Measurements from ENCODE around the gene GAB2. TPM values are rescaled to one million over a fixed set of nuclear protein-coding genes. Genes with fewer than 3 reads are reported as not detected.

Gene GAB2
- total RNA-seq, 2 experiments from 2014 or later: 7.1 to 7.5 TPM

DNA sequence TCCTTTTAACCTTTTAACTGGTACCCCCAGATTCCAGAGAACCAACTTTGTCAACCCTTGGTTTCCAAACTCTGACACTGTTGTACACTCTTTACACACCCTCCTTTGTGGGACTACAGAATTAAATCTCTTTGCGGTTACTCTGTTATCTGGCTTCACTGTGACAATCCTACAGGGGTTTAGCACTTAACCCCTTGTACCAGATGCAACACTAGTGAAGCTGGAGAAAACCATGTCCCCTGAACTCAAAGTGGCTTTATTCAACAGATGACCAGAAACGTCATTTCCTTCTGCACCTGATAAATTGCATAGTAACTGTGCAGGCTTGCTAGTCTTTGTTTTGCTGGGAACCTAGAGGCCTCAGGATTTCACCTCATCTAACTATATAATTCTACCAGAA lies 5.6 kb upstream of the GAB2 start:
- peaks cover 19% of the 10 kb centered on the region for H3K27me3 Mint-ChIP-seq
- no peaks in the 10 kb centered on the region for H3K9me3 Mint-ChIP-seq
- H3K4me3 Mint-ChIP-seq: no peak overlapping the region
- DNase-seq: no peak
- POLR2A ChIA-PET: no interaction called here
- H3K27ac Mint-ChIP-seq: no peak overlapping the region
- peaks cover 3% of the 10 kb centered on the region for H3K36me3 Mint-ChIP-seq
- ATAC-seq (ENCODE audit: low read depth): no peak
- peaks cover 35% of the 10 kb centered on the region for H3K4me1 Mint-ChIP-seq

DNA sequence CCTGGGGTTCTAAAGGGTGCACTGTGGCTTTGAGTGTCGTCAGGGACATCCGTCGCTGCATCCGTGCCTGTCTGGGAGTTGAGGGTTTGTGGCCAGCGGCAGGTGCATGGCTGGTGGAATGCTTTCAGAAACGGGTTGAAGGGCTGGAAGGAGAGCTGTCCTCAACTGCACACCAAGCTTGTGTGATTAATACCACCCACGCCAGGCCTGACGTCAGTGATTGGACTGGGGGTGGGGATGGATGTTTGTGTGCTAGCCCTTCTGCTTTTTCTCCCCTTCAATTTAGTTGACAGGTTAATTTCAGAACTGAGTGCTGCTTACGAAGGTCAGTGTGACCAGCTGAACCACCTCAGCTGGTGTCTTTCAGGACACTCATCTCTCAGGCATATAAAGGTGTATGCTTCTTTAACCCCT lies 3.2 kb upstream of the GAB2 start:
- peaks cover 3% of the 10 kb centered on the region for H3K36me3 Mint-ChIP-seq
- peak overlapping the region; percentile 21 for H3K4me3 Mint-ChIP-seq
- H3K9me3 Mint-ChIP-seq: no peaks in the 10 kb centered on the region
- POLR2A ChIA-PET: no interaction called here
- DNase-seq: peak; percentile 43
- peak overlapping the region; percentile 15 for H3K27ac Mint-ChIP-seq
- peaks cover 31% of the 10 kb centered on the region for H3K27me3 Mint-ChIP-seq
- ATAC-seq (ENCODE audit: low read depth): peak; percentile 5
- peaks cover 43% of the 10 kb centered on the region for H3K4me1 Mint-ChIP-seq

DNA sequence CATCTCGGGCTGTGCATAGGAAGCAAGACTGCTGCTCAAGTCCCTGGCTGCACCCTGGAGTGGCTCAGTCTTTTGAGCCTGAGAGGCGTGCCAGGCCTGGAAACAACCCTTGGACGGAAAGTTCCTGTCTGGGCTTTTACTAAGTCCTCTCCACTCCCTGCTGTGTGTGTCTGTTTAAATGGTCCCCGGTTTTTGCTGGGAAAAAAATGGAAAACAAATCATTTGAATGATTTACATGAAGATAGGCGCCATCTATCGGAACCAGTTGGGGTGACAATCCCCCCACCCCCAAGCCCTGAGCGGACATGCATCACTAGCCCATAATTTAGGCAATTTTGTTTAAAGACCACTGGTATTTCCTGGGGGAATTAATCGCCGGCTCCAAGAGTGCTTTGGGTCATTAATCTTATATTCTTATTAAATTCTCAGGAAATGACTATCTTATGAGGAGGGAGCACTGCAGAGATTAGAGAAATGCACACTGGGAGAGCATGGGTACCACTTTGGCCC lies 2.7 kb upstream of the GAB2 start:
- peaks cover 46% of the 10 kb centered on the region for H3K4me1 Mint-ChIP-seq
- H3K27ac Mint-ChIP-seq: no peak overlapping the region
- no peak for ATAC-seq (ENCODE audit: low read depth)
- peak overlapping the region; percentile 21 for H3K4me3 Mint-ChIP-seq
- H3K27me3 Mint-ChIP-seq: peaks cover 34% of the 10 kb centered on the region
- POLR2A ChIA-PET: interaction anchor here (0.7 kb wide), 1 partner anchor 551 kb away, joined by 3 read pairs; no protein-coding TSS in a partner anchor
- peaks cover 3% of the 10 kb centered on the region for H3K36me3 Mint-ChIP-seq
- H3K9me3 Mint-ChIP-seq: no peaks in the 10 kb centered on the region
- DNase-seq: peak; percentile 47

DNA sequence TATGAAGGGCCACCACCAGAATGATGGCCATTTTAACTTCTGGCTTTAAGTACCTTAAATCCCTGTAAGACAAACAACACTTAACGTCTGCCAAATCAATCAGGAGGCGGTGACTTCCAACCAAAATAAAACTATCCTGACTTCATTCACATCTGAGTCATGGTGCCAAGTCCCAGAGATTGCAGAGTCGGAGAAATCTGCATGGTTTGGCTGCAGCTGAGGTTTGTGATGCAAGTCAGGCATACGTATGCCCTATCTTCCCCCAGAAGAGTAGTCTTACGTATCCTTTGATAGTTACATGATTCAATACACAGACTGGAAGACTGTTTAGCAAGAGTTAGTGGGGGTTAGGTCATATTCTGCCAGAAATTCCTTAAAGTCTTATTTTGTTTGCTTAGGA lies 1.7 kb upstream of the GAB2 start:
- POLR2A ChIA-PET: interaction anchor here (2.6 kb wide), 1 partner anchor 155 kb away, joined by 16 read pairs; the partner anchor contains the start of gene NARS2
- H3K4me1 Mint-ChIP-seq: peaks cover 42% of the 10 kb centered on the region

DNA sequence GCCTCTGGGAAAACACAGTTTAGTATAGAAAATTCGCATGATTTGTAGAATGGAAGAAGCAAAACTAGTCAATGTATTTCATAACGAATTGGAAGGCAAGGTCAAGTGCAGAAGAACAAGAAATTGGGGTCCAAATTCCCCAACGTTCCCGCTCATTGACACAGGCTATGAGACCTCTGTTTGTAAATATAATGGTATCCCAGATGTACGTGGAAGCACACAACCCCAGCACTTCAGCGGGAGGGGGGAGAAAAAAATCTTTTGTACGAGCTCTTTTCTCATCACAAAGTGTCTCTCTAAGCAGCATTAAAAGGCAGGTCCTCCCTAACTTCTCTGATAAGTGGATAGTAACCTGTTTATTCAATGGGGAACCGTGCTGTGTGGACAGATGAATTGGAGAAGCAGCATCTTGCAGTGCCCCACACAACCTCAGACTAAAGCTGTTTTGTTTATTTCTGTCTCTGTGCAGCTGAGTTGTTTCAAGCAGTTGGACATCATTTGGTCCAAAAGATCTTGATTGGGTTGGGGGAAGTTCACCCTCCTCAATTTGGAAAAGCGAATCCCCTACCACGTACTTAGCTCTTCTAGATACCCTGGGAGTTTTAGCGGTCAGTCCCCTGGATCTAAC lies 1.1 kb upstream of the GAB2 start:
- POLR2A ChIA-PET: interaction anchor here (1.0 to 2.6 kb wide), 7 partner anchors 8 to 424 kb away, joined by 3 to 16 read pairs (median 3); partner anchors contain the start of genes INTS4 and NARS2
- Mint-ChIP-seq H3K36me3 (no peaks in the 10 kb centered on the region), H3K4me3 (peak overlapping the region; percentile 78), H3K27me3 (peaks cover 39% of the 10 kb centered on the region), H3K27ac (peak overlapping the region; percentile 31), H3K4me1 (peaks cover 40% of the 10 kb centered on the region), H3K9me3 (no peaks in the 10 kb centered on the region)
- ATAC-seq (ENCODE audit: low read depth) (no peak), DNase-seq (no peak)

More for the DNA sequence above, 1.7 kb upstream of the GAB2 start:
- no peaks in the 10 kb centered on the region for H3K9me3 Mint-ChIP-seq
- no peak for ATAC-seq (ENCODE audit: low read depth)
- H3K4me3 Mint-ChIP-seq: no peak overlapping the region
- no peak for DNase-seq
- H3K27me3 Mint-ChIP-seq: peaks cover 39% of the 10 kb centered on the region
- H3K36me3 Mint-ChIP-seq: peaks cover 2% of the 10 kb centered on the region
- H3K27ac Mint-ChIP-seq: no peak overlapping the region

DNA sequence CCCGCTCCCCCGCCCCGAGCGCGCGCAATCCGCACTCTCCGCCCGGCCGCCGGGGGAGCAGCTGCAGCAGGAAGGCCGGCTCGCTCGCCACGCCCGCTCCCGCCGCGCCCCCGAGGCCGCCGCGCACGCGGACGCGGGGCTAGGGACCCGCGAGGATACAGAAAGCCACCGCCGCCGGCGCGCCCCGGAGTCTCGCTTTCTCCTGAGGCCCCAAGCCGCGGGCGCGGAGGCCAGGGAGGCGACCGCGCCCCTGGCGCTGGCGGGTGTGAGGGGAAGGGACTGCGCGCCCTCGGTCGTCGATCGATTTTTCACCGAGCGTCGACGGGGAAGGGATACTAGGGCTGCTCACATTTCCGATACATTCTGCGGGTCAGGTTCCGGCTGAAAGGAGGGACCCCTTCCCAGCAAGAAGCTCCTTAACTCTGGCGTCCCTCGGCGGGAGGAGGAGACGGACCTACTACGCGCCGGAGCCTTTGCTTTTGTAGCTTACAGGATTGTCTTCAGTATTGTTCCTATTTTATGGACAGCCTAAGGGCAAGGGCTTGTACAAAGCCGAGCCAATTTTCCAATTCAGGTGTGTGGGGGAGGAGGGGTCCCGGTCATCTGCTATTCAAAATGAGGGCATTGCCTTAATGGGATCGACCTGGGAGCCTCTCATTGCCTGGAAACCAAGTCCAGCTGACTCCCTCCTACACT lies 416 bp upstream of the GAB2 start:
- Mint-ChIP-seq H3K4me1 (peaks cover 40% of the 10 kb centered on the region), H3K4me3 (peak overlapping the region; percentile 78), H3K36me3 (no peaks in the 10 kb centered on the region), H3K9me3 (no peaks in the 10 kb centered on the region), H3K27ac (peak overlapping the region; percentile 31), H3K27me3 (peaks cover 39% of the 10 kb centered on the region)
- POLR2A ChIA-PET: interaction anchor here (1.0 to 2.6 kb wide), 9 partner anchors 9 to 423 kb away, joined by 3 to 16 read pairs (median 4); partner anchors contain the start of genes ALG8, INTS4 and NARS2
- peak; percentile 89 for DNase-seq
- ATAC-seq (ENCODE audit: low read depth): peak; percentile 73

DNA sequence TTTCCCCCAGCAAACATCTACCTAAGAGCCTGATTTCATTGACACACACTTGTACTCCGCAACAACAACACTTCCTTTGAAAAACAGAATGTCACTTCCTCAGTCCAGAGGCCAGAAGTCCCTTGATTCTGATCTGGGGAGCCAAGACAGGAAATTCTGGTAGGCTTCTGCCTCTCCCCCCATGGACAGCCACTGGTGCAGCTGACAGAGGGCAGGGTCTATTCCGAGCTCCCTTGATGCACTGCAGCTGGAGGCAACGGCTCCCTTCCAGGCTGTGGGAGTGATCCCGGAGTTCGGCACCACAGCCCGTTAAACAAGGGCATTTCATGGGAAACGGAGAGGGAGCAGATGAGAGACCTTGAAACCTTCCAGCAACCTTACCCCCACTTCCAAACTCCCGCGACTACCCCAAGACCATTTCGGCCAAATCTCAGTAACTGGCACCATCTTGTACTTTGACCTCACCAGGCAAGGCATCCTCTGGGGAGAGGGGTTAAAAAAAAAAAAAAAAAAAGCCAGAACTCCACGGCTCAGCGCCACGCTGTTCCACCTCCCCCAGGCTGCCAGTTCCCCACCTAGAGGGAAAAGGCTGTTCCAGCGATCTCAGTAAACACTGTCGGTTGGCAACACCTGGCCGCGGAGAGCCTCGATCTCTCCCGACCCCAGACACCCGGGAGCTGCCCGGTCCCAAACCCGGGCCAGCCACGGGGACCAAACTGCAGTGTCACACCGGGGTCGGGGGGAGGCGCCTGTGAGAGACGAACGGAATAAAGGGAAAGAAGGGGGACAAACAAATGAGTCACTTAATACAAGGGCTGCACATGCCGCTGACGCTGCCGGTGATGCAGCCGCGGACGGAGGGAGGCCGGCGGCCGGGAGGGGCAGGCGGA lies 1.1 kb downstream of the GAB2 start:
- Mint-ChIP-seq H3K27me3 (peaks cover 39% of the 10 kb centered on the region), H3K27ac (peak overlapping the region; percentile 82), H3K9me3 (no peaks in the 10 kb centered on the region), H3K4me3 (peak overlapping the region; percentile 93), H3K4me1 (peaks cover 40% of the 10 kb centered on the region), H3K36me3 (no peaks in the 10 kb centered on the region)
- ATAC-seq (ENCODE audit: low read depth) (peak; percentile 49), DNase-seq (peak; percentile 80)
- POLR2A ChIA-PET: interaction anchor here (0.6 to 2.6 kb wide), 7 partner anchors 30 to 228 kb away, joined by 3 to 16 read pairs (median 4); partner anchors contain the start of genes KCTD21 and NARS2

DNA sequence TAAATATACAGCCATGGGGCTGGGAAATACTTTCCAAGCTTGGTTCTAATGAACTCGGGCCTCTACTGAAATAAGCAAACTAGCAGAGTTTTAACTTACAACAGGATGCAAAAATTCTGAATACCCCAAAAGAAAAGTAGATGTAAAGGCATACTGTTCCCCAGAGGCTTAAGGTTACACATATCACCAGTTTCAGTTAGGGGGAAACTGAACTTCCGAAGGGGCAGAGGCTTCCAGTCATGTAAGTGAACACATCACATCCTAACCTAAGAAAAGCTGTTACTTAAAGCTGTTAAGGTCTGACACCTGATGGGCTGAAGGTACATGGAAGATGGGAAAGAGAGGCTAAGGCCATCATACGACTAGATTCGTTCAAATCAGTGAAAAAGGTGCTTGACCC lies 2.3 kb downstream of the GAB2 start:
- Mint-ChIP-seq H3K4me1 (peaks cover 31% of the 10 kb centered on the region), H3K27ac (no peak overlapping the region), H3K4me3 (no peak overlapping the region), H3K27me3 (peaks cover 38% of the 10 kb centered on the region), H3K9me3 (peaks cover 1% of the 10 kb centered on the region), H3K36me3 (peaks cover 2% of the 10 kb centered on the region)
- no peak for DNase-seq
- POLR2A ChIA-PET: interaction anchor here (0.6 to 1.5 kb wide), 3 partner anchors 15 to 227 kb away, joined by 3 to 4 read pairs (median 3); partner anchors contain the start of gene KCTD21
- ATAC-seq (ENCODE audit: low read depth): no peak

DNA sequence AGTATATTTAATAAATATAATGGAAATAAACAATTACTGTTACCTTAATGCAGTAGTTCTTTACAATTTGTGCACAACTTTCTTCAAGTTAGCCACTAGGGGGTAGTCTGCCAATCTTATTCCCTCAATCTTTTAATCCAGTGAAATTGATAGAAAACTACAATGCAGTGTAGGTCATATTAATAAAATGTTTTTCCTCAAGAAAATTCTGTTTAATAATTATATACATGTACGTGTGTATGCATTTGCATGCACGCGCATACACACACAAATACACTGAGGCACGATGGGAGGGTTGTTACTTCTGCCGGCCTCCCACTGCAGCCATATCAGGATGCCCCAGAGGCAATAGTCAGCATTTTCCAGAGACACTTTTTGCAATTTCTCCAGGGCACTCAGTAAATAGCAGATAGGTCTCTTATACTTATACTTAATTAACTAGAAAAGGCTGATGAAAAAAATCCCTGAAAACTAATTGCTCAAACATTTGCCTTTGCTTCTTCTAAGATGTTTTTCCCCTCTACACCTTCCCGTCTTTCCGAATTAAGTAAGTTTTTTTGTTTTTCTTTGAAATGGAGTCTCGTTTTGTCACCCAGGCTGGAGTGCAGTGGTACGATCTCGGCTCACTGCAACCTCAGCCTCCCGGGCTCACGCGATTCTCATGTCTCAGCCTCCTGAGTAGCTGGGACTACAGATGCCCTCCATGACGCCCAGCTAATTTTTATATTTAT lies 3.1 kb downstream of the GAB2 start:
- H3K27ac Mint-ChIP-seq: no peak overlapping the region
- H3K4me1 Mint-ChIP-seq: peaks cover 27% of the 10 kb centered on the region
- ATAC-seq (ENCODE audit: low read depth): no peak
- H3K9me3 Mint-ChIP-seq: peaks cover 3% of the 10 kb centered on the region
- peaks cover 3% of the 10 kb centered on the region for H3K36me3 Mint-ChIP-seq
- no peak for DNase-seq
- POLR2A ChIA-PET: interaction anchor here (0.6 kb wide), 1 partner anchor 15 kb away, joined by 3 read pairs; no protein-coding TSS in a partner anchor
- peaks cover 32% of the 10 kb centered on the region for H3K27me3 Mint-ChIP-seq
- no peak overlapping the region for H3K4me3 Mint-ChIP-seq

DNA sequence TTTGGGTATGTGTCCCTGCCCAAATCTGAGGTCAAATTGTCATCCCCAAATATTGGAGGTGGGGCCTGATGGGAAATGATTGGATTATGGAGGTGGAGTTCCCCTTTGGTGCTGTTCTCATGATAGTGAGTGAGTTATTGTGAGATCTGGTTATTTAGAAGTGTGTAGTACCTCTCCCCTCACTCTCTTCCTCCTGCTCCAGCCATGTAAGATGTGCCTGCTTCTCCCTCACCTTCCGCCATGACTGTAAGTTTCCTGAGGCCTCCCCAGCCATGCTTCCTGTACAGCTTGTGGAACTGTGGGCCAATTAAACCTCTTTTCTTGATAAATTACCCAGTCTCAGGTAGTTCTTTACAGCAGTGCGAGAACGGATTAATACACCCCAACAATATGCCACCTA lies 9.0 kb downstream of the GAB2 start:
- Mint-ChIP-seq H3K9me3 (peaks cover 21% of the 10 kb centered on the region), H3K4me3 (no peak overlapping the region), H3K36me3 (peaks cover 17% of the 10 kb centered on the region), H3K27ac (no peak overlapping the region), H3K27me3 (no peaks in the 10 kb centered on the region), H3K4me1 (peaks cover 6% of the 10 kb centered on the region)
- ATAC-seq (ENCODE audit: low read depth) (no peak), DNase-seq (no peak)
- POLR2A ChIA-PET: no interaction called here

DNA sequence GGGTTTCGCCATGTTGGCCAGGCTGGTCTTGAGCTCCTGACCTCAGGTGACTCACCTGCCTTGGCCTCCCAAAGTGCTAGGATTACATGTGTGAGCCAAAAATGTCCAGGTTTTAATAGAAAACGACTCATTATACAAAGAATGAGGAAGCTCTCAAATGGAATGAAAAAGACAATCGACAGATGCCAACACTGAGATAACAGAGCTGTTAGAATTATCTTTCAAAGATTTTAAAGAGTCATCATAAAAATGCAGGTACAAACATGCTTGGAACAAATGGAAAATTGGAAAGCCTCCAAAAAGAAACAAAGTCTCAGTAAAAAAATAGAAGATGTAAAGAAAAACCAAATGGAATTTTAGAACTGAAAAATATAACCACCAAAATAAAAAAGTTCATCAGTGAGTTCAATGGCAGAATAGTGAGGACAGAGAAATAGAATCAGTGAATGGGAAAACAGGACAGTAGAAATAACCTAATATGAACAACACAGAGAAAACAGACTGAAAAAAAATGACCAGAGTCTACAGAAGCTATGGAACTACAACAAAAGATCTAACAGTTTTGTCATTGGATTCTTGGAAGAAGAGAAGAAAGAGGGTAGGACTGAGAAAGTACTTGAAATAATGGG lies 10.9 kb downstream of the GAB2 start:
- DNase-seq (no peak), ATAC-seq (ENCODE audit: low read depth) (no peak)
- Mint-ChIP-seq H3K36me3 (peaks cover 17% of the 10 kb centered on the region), H3K27me3 (no peaks in the 10 kb centered on the region), H3K4me3 (no peak overlapping the region), H3K27ac (no peak overlapping the region), H3K4me1 (peaks cover 6% of the 10 kb centered on the region), H3K9me3 (peaks cover 21% of the 10 kb centered on the region)
- POLR2A ChIA-PET: no interaction called here

DNA sequence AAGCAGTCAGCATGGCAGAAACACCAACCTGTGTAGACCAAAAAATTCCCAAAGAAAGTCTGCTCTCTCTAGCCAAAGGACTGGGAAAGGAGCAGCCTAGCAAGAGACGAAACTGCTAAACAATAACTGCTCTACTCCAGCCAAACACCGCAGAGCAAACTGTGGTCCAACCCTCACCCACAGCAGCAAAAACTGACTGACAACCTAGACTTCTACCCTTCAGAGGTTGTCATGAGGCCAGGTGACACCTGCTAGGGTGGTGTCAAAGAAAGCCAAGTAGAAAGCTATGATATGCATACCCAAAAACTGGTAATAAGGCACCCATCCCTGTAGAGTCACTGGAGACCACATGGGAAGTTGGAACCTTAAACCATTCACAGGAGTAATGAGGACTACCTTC lies 11.8 kb downstream of the GAB2 start:
- peaks cover 16% of the 10 kb centered on the region for H3K36me3 Mint-ChIP-seq
- POLR2A ChIA-PET: no interaction called here

More for the DNA sequence above, 11.8 kb downstream of the GAB2 start:
- H3K9me3 Mint-ChIP-seq: peaks cover 20% of the 10 kb centered on the region
- no peak for ATAC-seq (ENCODE audit: low read depth)
- no peak for DNase-seq
- no peak overlapping the region for H3K27ac Mint-ChIP-seq
- H3K4me3 Mint-ChIP-seq: no peak overlapping the region
- H3K4me1 Mint-ChIP-seq: peaks cover 6% of the 10 kb centered on the region
- H3K27me3 Mint-ChIP-seq: no peaks in the 10 kb centered on the region

Measured in activated naive CD8-positive, alpha-beta T cell treated with anti-CD3 and anti-CD28 coated beads, Interleukin-2, amount 10 ng/mL, durations not matched to agents 7 days and 5 days (primary cell).